ENCODE data around the gene DPP6.
A peak's percentile ranks its signal among the peaks of the same experiment; 100 is the strongest.

DPP6 gene

GRCh38 chr7:154783281-154783909 lies 731.2 kb downstream of the DPP6 start:
- no peak for DNase-seq

- no peak for DNase-seq
These were observed 733.7 kb downstream of the DPP6 start for GRCh38 chr7:154785898-154786297.

GRCh38 chr7:154789404-154789803 lies 737.2 kb downstream of the DPP6 start:
- DNase-seq, result no peak

GRCh38 chr7:154791611-154792010 lies 739.4 kb downstream of the DPP6 start:
- DNase-seq, result no peak

GRCh38 chr7:154792436-154793055 lies 740.3 kb downstream of the DPP6 start:
- no peak for DNase-seq

GRCh38 chr7:154794147-154794780 lies 742.1 kb downstream of the DPP6 start:
- DNase-seq, result no peak

- DNase-seq, result no peak
These were observed 742.8 kb downstream of the DPP6 start for GRCh38 chr7:154795014-154795413.

- no peak for DNase-seq
These were observed 743.2 kb downstream of the DPP6 start for GRCh38 chr7:154795437-154795836.

- DNase-seq, result no peak
These were observed 752.3 kb downstream of the DPP6 start for GRCh38 chr7:154804449-154804848.

GRCh38 chr7:154812027-154812426 lies 759.8 kb downstream of the DPP6 start:
- DNase-seq, result no peak

- no peak for DNase-seq
These were observed 765.2 kb downstream of the DPP6 start for GRCh38 chr7:154817224-154817896.

GRCh38 chr7:154827007-154827406 lies 774.8 kb downstream of the DPP6 start:
- no peak for DNase-seq

GRCh38 chr7:154832557-154833138 lies 780.5 kb downstream of the DPP6 start:
- DNase-seq, result peak; percentile 28

- no peak for DNase-seq
These were observed 783.8 kb downstream of the DPP6 start for GRCh38 chr7:154836021-154836448.

- DNase-seq, result no peak
These were observed 784.9 kb downstream of the DPP6 start for GRCh38 chr7:154837087-154837486.

GRCh38 chr7:154837622-154838021 lies 785.4 kb downstream of the DPP6 start:
- no peak for DNase-seq

- DNase-seq, result no peak
These were observed 787.9 kb downstream of the DPP6 start for GRCh38 chr7:154840086-154840485.

- peak; percentile 26 for DNase-seq
These were observed 789.6 kb downstream of the DPP6 start for GRCh38 chr7:154841731-154842331.

- peak; percentile 3 for DNase-seq
These were observed 790.4 kb downstream of the DPP6 start for GRCh38 chr7:154842591-154842990.

- no peak for DNase-seq
These were observed 791.6 kb downstream of the DPP6 start for GRCh38 chr7:154843670-154844237.

- no peak for DNase-seq
These were observed 792.3 kb downstream of the DPP6 start for GRCh38 chr7:154844499-154844898.

GRCh38 chr7:154844955-154845354 lies 792.8 kb downstream of the DPP6 start:
- DNase-seq, result no peak

GRCh38 chr7:154848464-154848863 lies 796.3 kb downstream of the DPP6 start:
- DNase-seq, result no peak
